HuH-7 (cell line): Measurements from ENCODE around the gene SLC38A8.

Experiments
- DNase-seq: peaks from one replicate; pipeline ENCODE4 v3.0.0; 2011; ENCODE audit warnings: low spot score

SLC38A8 gene

DNA sequence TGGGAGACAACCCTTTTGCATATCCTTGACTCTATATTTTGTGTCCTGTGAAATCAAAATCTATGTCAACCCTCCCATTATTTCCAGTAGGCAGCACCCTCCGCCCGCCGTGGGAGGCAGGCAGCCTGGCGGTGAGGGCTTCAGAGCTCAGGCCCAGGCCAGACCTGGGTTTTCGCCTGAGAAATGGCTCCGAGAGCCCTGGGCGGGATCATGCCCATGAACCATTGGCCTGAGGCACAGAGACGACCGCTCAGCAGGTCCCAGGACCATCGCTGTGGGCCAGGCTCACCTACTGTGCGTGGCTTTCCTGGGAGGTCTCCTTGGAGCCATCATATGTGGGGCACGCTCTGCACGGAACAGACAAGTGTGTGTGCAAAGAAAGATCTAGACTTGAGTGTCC lies 6.3 kb upstream of the SLC38A8 start:
- DNase-seq, result no peak

DNA sequence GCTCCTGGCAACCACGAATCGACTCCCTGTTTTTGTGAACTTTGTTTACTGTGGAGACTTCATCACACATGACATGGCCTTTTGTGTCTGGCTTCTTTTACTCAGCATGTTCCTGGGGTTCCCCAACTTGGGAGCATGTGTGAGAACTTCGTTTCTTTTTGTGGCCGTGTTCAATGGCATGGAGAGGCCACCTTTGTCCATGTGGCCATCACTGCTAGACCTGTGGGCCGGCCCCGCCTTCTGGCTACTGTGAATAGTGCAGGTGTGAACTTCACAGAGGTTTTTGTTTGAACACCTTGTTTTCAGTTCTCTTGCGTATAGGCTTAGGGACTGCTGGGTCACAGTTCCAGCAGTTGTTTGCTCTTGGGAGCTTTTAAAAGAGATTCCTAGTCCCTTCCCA lies 5.7 kb upstream of the SLC38A8 start:
- DNase-seq, result peak; percentile 61

DNA sequence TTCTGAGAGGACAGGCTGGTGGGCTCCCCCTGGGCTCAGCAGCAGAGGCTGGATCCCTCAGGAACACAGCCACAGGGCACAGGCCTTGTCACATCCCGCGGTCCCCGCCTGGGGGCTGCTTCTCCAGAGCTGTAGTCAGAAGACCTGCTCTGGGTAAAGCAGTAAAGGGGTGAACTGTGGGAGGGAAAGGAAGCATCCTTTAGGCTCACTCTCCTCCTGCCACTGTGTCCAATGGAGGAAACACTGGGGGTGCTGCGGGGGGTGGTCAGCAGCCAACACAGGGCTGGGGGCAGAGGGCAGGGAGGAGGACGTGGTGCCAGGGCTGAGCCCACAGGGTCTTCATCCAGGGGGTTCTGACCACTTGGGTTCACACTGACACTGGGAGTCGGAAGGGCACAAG lies 5.0 kb upstream of the SLC38A8 start:
- no peak for DNase-seq

DNA sequence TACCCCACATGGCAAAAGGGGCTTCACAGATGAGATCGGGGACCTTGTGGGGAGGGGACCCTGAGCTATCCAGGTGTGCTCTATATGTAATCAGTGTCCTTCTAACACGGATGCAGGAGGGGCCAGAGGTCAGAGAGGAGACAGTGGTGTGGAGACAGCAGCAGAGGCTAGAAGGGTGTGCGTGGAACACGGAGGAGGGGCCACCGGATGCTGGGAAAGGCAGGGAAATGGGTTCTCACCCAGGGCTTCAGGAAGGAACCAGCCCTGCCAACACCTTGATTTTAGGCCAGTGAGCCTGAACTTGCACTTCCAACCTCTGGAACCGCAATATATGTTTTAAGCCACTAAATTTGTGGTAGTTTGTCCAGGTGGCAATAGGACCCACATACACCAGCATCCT lies 4.6 kb upstream of the SLC38A8 start:
- no peak for DNase-seq

DNA sequence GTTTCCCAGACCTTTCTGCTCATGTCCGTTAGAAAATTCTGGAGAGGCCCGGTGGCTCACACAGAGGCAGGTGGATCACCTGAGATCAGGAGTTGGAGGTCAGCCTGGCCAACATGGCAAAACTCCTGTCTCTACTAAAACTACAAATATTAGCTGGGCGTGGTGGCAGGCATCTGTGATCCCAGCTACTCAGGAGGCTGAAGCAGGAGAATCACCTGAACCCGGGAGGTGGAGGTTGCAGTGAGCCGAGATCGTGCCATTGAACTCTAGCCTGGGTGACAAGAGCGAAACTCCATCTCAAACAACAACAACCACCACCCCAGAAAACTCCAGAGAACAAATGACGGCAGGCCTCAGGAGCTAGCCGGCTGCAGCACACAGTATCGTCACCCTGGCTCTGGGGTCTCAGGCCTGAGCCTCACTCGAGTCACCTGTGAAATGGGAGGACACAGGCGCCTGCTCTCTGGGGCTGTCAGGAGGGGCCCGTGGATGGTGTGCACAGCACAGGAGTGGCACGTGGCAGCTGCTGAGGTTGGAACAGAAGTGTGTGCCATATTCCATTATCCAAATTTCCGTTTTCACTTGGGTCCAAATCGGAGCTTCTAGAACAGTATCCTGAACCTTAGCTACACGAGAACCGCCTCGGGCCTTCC lies 3.3 kb upstream of the SLC38A8 start:
- DNase-seq, result no peak

DNA sequence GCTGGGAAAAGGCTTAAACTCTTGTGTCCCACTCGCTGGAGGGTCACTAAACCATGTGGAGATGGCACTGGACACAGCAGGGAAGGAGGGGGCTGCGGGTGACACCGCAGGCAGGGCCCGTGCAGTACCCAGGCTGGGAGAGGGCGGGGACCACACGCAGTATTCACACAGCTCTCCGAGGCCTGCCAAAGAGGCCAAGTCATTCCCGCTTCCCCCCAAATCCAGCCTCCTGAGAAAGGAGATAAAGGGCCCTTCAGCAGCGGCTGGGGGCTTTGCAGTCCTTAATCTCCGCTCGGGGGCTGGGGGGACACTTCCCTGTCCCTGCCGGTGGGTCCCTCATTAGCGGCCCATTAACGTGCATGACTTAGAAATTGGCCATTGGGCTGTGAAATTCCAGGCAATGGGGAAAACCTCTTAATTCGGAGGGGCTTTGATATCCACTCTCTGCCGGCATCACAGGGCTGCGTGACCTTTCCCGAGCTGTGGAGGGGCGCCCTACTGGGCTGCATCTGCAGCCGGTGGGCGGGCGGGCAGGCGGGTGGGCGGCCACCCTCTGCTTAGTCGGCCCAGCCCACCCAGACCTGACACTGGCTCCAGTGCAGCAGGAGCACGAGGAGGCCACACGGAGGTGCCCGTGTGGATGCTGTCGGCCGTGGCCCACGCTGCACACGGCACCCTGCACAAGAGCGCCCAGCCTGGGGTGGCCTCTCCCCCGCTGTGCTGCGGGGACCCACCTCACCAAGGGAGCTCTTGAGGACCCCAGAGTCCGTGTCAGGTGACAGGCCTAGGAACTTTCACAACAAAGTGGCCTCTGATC lies 2.6 kb upstream of the SLC38A8 start:
- DNase-seq, result no peak

DNA sequence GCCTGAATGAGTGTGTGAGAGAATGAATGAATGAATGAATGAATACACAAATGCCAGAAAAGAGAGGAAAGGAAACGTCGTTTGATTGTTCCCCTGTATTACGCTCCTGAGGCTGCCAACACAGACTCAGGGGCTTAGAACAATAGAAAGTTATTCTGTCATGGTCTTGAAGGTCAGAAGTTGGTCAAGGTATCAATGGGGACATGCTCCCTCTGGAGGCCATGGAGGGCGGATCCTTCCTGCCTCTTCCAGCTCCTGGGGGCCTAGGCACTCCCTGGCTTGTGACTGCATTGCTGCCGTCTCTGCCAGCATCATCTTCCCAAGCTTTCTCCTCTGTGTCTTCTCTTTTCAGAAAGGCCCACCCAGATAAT lies 1.5 kb upstream of the SLC38A8 start:
- peak; percentile 80 for DNase-seq

DNA sequence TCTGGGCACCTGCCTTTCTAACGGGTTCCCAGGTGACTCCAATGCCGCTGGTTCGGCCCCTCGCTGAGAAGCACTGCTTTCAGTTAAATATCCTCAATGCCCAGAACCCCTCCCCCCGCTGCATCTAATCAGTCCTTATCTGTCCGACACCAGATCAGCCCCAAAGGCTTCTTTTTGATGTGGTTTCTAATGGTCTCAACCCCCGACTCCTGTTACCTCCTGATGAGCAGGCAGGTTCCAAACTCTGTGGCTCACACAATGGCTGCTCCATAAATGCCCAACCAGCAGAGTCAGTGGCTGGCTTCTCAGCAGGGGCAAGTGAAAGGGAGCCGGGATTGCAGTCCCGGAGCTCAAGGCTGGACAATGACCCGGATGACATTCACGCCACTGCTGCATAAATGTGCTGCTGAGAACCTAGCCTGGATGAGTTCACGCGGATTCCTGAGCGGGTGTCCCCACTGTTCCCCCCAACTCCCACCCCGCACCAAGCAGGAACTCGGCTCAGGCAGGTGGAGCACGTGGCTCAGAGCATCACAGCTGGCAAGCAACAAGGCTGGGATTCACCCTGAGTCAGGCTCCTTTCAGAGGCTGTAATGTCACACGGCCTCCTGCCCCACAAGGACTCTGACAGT lies 1.0 kb upstream of the SLC38A8 start:
- no peak for DNase-seq

DNA sequence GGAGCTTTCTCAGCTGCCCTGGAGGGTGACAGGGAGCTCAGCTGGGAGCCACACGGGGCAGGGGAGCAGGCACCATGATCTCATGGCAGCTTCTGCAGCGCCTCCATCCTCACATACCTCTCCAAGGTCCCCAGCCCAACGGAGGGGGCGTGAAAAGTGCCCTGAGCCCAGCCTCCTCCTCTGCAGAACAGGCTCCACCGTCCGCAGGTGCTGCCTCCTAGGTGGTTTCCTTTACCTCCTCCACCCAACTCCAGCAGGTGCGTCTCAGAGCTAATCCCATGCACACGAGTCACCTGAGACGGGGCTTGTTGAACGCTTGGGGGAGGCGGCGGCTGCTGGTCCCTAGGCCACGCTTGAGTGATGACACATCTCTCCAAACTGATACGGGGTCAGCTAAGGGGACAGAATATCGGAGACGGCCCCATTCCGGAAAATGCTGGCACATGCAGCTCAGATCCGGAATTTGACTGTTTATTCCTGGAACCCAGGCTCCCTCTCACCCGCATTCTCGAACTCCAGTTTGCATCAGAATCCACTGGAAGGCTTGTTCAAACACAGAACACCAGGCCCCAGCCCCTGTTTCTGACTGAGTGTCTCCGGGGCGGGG lies 387 bp upstream of the SLC38A8 start:
- DNase-seq, result no peak

DNA sequence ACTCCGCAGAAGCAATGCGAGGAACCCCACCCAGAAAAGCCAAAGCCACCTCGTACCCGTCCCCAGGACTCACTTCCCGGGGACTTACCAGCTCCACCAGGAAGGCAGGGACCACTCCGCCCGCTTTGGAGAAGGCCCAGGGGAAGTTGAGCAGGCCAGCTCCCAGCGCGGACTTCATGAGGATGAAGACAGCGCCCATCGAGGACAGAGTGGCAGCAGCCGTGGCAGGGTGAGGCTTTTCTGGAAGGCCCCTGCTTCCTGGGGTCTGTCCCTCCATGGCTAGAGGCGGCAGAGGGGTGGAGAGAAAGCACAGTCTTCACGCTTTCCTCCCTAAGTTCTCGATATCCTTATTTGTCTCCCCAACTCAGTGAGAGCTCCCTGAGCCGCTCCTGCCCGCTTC lies 714 bp downstream of the SLC38A8 start:
- DNase-seq, result no peak

DNA sequence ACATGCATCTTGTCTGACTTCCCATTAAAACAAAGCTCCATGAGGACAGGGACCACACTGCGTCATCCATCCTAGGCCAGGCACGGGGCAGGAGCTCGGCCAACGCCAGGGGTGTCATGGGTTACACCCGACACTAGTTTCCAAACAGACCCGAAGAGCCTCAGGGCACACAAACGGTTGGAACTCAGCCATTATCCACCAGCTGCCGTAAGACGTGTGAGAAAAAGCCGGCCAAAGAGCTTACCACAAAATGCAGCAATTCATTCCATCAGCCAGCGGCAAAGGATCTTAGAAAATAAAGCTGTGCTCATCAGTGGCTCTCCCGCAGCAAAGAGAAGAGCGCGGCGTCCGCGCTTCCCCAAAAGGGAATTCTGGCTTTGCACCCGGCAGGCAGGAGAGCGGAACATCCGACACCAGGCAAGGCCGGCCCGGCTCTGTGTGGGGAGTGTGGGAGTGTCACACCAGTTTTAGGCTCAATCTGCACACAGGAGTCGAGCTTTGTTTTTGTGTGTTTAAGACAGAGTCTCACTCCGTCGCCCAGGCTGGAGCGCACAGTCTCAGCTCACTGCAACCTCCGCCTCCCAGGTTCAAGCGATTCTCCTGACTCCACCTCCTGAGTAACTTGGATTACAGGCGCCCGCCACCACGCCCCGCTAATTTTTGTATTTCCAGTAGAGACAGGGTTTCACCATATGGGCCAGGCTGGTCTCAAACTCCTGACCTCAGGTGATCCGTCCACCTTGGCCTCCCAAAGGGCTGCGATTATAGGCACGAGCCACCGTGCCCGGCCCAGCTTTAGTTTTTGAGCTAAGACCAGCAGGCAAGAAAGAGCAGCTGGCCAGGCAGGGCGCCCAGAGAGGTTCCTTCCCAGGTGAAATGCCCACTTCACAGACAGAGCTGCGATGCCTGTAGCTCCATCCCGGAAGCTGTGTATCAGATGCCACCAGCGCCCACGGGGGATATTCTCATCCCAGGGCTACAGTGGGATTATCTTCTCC lies 1.5 kb downstream of the SLC38A8 start:
- no peak for DNase-seq

DNA sequence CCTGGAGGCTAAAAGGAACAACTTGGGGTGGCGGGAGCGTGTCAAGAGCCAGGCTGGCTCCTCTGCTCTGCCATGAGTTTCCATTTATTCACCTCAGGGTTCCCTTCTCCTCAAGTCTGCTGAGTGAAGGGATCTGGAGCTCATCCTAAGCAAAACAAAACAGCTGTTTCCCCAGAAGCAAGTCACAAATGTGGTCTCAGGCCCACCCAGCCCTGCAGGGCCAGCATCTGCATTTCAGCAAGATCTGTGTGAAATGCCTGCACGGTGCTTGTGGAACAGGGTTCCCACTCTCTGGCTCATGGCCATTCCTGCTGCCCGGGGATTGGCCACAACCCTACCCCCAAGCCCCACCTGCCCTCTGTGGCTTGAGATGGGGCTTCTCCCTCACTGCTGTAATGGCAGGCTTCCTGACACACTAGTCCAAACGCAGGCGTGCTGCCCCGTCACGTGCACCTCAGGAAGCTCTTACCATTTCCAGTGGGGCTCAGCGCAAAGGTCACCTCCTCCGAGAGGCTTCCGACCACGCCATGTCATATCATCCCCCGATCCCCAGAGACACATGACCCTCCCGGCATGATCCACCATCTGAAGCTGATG lies 2.3 kb downstream of the SLC38A8 start:
- DNase-seq, result no peak

DNA sequence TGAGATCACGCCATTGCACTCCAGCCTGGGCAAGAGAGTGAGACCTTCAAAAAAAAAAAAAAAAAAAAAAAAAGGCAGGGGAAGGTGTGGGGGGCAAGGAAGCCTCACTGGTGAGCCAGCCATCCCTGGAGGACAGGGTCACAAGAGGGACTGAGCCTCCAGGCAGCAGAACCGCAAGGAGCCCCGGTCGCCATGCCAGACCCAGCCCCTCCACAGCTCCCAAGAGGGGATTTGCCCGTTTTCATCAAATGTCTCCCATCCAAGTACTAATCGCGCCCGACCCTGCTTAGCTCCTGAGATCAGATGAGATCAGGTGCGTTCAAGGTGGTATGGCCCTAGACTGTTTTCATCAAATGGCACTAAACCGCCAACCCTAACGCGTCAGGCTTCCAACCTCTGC lies 2.9 kb downstream of the SLC38A8 start:
- no peak for DNase-seq

DNA sequence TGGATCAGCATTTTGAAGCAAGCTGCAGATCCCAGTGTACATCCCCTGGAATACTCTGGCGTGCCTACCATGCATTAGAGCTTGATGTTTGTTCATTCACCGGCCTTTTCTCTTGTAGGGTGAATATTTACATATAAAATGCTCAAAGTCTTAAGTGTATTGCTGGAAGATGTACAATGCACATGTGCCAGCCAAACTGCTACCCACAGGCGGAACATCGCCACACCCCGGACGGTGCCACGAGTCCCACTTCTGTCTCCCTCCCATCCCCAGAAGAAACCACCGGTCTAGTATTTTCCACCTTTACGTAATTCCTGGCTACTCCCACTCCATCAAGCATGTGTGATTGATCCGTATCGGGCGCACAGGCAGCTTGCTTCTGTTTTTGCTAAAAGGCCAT lies 4.1 kb downstream of the SLC38A8 start:
- DNase-seq, result no peak

DNA sequence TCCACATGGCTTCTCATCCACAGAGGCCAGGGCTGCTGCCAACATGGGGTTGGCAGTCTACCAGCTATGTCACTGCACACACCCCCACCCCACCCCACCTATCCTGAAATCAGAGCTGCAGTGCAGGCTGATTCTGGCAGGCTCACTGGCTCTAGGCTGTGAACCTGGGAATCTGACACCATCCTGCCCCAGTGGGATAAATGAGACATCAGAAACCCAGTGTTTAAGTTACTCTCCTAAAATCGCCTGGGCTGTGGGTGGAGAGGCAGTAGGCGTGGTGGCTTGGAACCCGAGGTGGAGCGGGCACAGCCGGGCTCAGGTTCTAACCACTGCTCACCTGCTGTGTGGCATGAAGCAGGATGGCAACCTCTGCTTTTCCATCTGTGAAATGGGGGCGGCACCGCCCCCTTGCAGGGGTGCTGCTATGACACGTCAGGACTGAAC lies 5.6 kb downstream of the SLC38A8 start:
- no peak for DNase-seq

DNA sequence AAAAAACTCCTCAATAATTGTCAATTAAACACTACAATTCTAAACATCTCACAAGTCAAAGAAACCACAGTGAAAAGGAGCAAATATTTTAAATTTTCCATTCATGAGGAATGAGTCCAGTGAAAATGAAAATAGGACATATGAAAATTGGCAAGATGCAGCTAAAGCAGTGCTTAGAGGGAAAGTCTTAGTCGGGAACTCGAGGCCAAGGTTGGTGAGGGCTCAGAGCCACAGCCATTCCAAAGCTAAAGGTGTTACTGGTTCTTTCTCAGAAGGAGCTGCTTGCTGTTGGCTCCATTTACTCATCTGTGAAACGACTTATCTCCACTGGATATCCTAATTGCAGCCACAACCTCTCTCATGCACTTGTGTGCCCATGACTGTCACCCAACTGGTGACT lies 6.5 kb downstream of the SLC38A8 start:
- no peak for DNase-seq

DNA sequence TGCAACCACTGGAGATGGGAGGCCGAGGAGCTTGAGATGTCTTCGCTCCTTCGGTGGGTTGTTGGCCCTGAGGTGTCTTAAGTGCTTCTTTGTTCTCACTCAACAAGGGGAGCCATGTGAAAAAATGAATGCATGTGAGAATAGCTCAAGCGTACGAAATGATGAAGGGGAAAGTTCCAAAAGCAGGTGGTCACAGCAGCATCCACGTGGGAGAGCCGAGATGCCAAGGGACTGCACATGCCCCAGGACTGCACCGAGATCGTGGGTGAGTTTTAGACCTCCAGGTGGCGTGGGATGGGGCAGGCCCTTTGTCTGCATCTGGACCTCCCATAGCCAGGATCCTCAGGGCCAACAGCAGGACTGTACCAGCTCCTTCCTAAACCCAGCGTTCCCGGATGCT lies 8.1 kb downstream of the SLC38A8 start:
- no peak for DNase-seq

DNA sequence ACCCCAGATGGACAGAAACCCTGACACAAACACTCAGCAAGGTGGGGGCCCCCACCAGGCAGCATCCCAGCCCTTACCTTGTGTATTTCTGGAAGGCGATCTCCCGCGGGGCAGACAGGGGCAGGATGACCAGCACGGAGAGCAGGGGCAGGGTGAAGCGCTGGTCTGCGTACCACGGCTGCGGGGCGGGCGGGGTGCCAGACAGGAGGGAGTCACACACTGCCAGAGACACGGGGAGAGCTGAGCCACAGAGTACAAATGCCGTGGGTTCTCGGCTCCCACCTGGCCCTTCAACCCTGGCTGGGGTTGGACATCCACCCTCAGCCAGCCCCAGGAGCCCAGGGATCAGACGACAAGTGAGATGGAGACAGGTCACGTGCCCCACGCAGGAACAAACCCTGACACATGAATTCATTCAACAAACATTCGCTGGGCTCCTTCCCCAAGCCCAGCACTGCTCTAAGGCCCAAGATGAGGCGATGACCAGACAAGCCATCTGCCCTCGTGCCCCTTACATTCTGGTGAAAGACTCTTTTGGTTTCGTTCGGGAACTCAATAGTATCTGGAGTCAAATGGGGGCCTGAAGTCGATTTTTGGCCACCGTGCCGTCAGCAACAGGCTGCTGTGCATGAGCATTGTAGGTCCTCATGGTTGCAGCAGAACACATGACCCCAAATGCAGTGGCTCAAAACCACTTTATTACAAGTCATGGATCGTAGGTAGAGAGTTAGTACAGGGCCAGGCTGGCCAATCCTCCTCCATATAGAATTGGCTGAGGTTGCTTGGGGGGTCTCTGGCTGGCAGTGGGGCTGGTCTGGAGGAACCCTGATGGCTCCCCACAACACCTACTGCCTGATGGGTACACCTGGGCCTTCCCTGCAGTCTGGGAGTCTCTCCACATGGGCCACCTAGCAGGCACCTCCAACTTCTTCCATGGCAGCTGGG lies 9.1 kb downstream of the SLC38A8 start:
- DNase-seq, result no peak

DNA sequence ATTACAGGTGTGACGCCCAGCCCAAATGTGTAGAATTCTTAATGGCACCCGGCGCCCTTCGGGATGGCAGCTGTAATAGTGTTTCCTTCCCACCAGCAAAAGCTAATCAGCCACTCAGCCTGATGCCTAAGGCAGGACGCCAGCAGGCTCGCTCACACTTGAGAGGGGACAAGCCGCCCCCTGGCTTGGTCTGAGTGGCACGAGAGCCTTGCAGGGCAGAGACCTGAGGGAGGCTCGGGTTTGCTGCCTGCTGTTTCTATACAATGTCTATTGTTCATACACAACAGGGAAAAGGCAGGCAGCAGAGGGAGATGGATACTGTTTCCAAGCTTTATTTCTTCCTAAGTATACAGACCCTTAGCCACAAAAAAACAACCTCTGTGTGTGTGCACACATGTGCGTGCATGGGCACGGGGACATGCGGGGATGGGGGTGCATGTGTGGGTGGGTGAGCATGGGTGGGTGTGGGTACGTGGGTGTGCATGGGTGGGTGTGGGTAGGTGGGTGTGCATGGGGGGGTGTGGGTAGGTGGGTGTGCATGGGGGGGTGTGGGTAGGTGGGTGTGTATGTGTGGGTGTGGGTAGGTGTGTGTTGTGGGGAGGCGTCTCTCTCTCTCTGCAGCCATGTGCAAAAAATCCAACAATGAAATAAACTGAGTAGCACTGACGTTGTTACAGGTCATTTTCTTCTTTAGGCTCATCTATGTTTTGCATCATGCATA lies 10.0 kb downstream of the SLC38A8 start:
- no peak for DNase-seq
